Neural crest cell (in vitro differentiated cells): Measurements from ENCODE around the gene CPNE5. TPM values are rescaled to one million over a fixed set of nuclear protein-coding genes. Genes with fewer than 3 reads are reported as not detected.

Source experiments
- DNase-seq: peaks from one replicate; pipeline ENCODE4 v3.0.0; 2021; ENCODE audit warnings: low read depth, mixed read lengths, low spot score
- H3K27ac Mint-ChIP-seq: one replicate; pipeline ENCODE4 v1.8.0; 2021; ENCODE audit warnings: mild to moderate bottlenecking, mixed read lengths; ENCODE audit not compliant: unreplicated experiment
- H3K27me3 Mint-ChIP-seq: 2 replicates; pipeline ENCODE4 v1.8.0; 2021; ENCODE audit warnings: low read depth, mild to moderate bottlenecking, mixed read lengths
- H3K36me3 Mint-ChIP-seq: 2 replicates; pipeline ENCODE4 v1.8.0; 2021; ENCODE audit warnings: low read depth, mild to moderate bottlenecking, mixed read lengths
- H3K4me1 Mint-ChIP-seq: 2 replicates; pipeline ENCODE4 v1.8.0; 2021; ENCODE audit warnings: mixed read lengths
- H3K4me3 Mint-ChIP-seq: one replicate; pipeline ENCODE4 v1.8.0; 2021; ENCODE audit warnings: mild to moderate bottlenecking, mixed read lengths
- H3K9me3 Mint-ChIP-seq: 2 replicates; pipeline ENCODE4 v1.8.0; 2021; ENCODE audit warnings: mixed read lengths
- CTCF ChIP-seq: fragments of 200-600 bp; sonication (generic); conservative IDR thresholded peaks from 2 replicates; pipeline ENCODE4 v1.5.0; 2021; ENCODE audit warnings: antibody characterized with exemption, mild to moderate bottlenecking
- total RNA-seq: library from RNA; stranded (reverse); gene quantifications from 2 replicates; pipeline ENCODE4 v1.2.1, GENCODE V29; 2021

Gene CPNE5
- total RNA-seq, 1 donor from 2014 or later, result 0.54 TPM

- Mint-ChIP-seq H3K36me3 (no peaks in the 10 kb centered on the region), H3K9me3 (peaks cover 2% of the 10 kb centered on the region), H3K27me3 (no peaks in the 10 kb centered on the region), H3K4me1 (peaks cover 9% of the 10 kb centered on the region), H3K4me3 (no peak overlapping the region), H3K27ac (no peak overlapping the region)
- no peak for TF ChIP-seq CTCF
- DNase-seq, result no peak
These were observed 137.7 kb downstream of the CPNE5 start for GRCh38 chr6:36701401-36701991.

- H3K27me3 Mint-ChIP-seq, result no peaks in the 10 kb centered on the region
- no peak overlapping the region for H3K27ac Mint-ChIP-seq
- H3K36me3 Mint-ChIP-seq, result no peaks in the 10 kb centered on the region
- H3K4me1 Mint-ChIP-seq, result peaks cover 9% of the 10 kb centered on the region
- H3K9me3 Mint-ChIP-seq, result peaks cover 2% of the 10 kb centered on the region
- no peak for TF ChIP-seq CTCF
- no peak overlapping the region for H3K4me3 Mint-ChIP-seq
- no peak for DNase-seq
These were observed 138.4 kb downstream of the CPNE5 start for GRCh38 chr6:36700831-36701230.

- no peaks in the 10 kb centered on the region for H3K36me3 Mint-ChIP-seq
- H3K27ac Mint-ChIP-seq, result no peak overlapping the region
These were observed 139.0 kb downstream of the CPNE5 start for GRCh38 chr6:36700071-36700812.

GRCh38 chr6:36699348-36699747 lies 139.9 kb downstream of the CPNE5 start:
- Mint-ChIP-seq H3K27ac (no peak overlapping the region), H3K36me3 (no peaks in the 10 kb centered on the region), H3K4me1 (peaks cover 9% of the 10 kb centered on the region), H3K9me3 (peaks cover 2% of the 10 kb centered on the region), H3K27me3 (no peaks in the 10 kb centered on the region), H3K4me3 (no peak overlapping the region)
- DNase-seq, result no peak
- TF ChIP-seq CTCF, result no peak

More at GRCh38 chr6:36700071-36700812, 139.0 kb downstream of the CPNE5 start:
- no peak overlapping the region for H3K4me3 Mint-ChIP-seq
- TF ChIP-seq CTCF, result no peak
- no peak for DNase-seq
- H3K9me3 Mint-ChIP-seq, result peaks cover 2% of the 10 kb centered on the region
- peaks cover 9% of the 10 kb centered on the region for H3K4me1 Mint-ChIP-seq
- no peaks in the 10 kb centered on the region for H3K27me3 Mint-ChIP-seq

GRCh38 chr6:36698871-36699271 lies 140.4 kb downstream of the CPNE5 start:
- TF ChIP-seq CTCF, result no peak
- H3K36me3 Mint-ChIP-seq, result no peaks in the 10 kb centered on the region
- peaks cover 2% of the 10 kb centered on the region for H3K9me3 Mint-ChIP-seq
- peaks cover 9% of the 10 kb centered on the region for H3K4me1 Mint-ChIP-seq
- H3K4me3 Mint-ChIP-seq, result no peak overlapping the region
- DNase-seq, result no peak
- no peaks in the 10 kb centered on the region for H3K27me3 Mint-ChIP-seq
- no peak overlapping the region for H3K27ac Mint-ChIP-seq
